ENCODE measurements around the gene ADTRP. TPM values are rescaled to one million over a fixed set of nuclear protein-coding genes. Genes with fewer than 3 reads are reported as not detected.

ADTRP gene
- total and polyA plus RNA-seq, 2 of the 13 experiments (the other 11 are each of a cell fraction or from before 2014, with no cell fraction given): not detected

- no peak overlapping the region for H3K4me3 ChIP-seq (replicated peaks in 1 of 3; ENCODE audit: insufficient read depth in 1 of 3, low read depth in 2 of 3, low read length in 3 of 3)
- no peaks in the 10 kb centered on the region for H3K36me3 ChIP-seq (replicated peaks in 1 of 2; ENCODE audit: control insufficient read depth in 1 of 2, insufficient read depth in 2 of 2, low read length in 2 of 2)
- no peak overlapping the region for H3K27ac ChIP-seq (ENCODE audit: extremely low read length, insufficient read depth, low read length)
- peaks cover 0 to 4% of the 10 kb centered on the region in 2 experiments; a peak in 1 of 5 replicates for H3K27me3 ChIP-seq (ENCODE audit: control insufficient read depth in 1 of 2, insufficient read depth in 2 of 2, low read length in 2 of 2)
- no peaks in the 10 kb centered on the region for H3K79me2 ChIP-seq (ENCODE audit: insufficient read depth, low read length)
- H3K9ac ChIP-seq (ENCODE audit: insufficient read depth, low read depth, low read length): no peak overlapping the region
- FAIRE-seq (no peak), ATAC-seq (no peak), DNase-seq (ENCODE audit: low spot score) (no peak)
- ChIA-PET CTCF (ENCODE audit: low intra/inter-chr PET ratio, low total read pairs) (no interaction called here), POLR2A (no interaction called here)
- BruUV-seq (replicated peaks): no TSS peak
- TF ChIP-seq ZNF878 (CRISPR knock-in tag; IDR thresholded peaks at IDR 0.05) (no peak), HMG20A (CRISPR knock-in tag; IDR thresholded peaks at IDR 0.05; ENCODE audit: borderline replicate concordance) (no peak), ZUFSP (CRISPR knock-in tag; IDR thresholded peaks at IDR 0.05; ENCODE audit: borderline replicate concordance) (no peak), BCL3 (CRISPR knock-in tag; IDR thresholded peaks at IDR 0.05) (no peak), MEF2D (CRISPR knock-in tag; IDR thresholded peaks at IDR 0.05) (no peak), KAT8 (CRISPR knock-in tag; IDR thresholded peaks at IDR 0.05) (no peak), SNAPC2 (CRISPR knock-in tag; IDR thresholded peaks at IDR 0.05) (no peak), ZNF343 (CRISPR knock-in tag; IDR thresholded peaks at IDR 0.05) (no peak), YEATS4 (CRISPR knock-in tag; IDR thresholded peaks at IDR 0.05; ENCODE audit: borderline replicate concordance) (no peak), E2F1 (CRISPR knock-in tag; IDR thresholded peaks at IDR 0.05) (no peak), CHCHD3 (CRISPR knock-in tag; IDR thresholded peaks at IDR 0.05) (no peak), ZNF333 (CRISPR knock-in tag; IDR thresholded peaks at IDR 0.05; ENCODE audit: borderline replicate concordance) (no peak), MTERF4 (CRISPR knock-in tag; IDR thresholded peaks at IDR 0.05) (no peak), ZMYM2 (CRISPR knock-in tag; IDR thresholded peaks at IDR 0.05) (no peak), SP2 (CRISPR knock-in tag; IDR thresholded peaks at IDR 0.05) (no peak), ZNF253 (CRISPR knock-in tag; IDR thresholded peaks at IDR 0.05; ENCODE audit: borderline replicate concordance) (no peak), ZNF577 (CRISPR knock-in tag; IDR thresholded peaks at IDR 0.05; ENCODE audit: borderline replicate concordance, low read depth) (no peak), ZNF761 (CRISPR knock-in tag; conservative IDR thresholded peaks at IDR 0.05) (no peak), TARDBP (CRISPR knock-in tag; IDR thresholded peaks at IDR 0.05) (no peak)
- no peak overlapping the region for H3K4me2 ChIP-seq (ENCODE audit: low read depth, low read length)
- intact Hi-C loops (cut with micrococcal nuclease; ENCODE audit: unreplicated experiment): no loop called here
- 0% methylated on average over 1 of the region's 1 CpG for WGBS (ENCODE audit: low lambda C conversion rate)
- no peaks in the 10 kb centered on the region for H4K20me1 ChIP-seq (ENCODE audit: insufficient read depth, low read length)
- in situ Hi-C loops (cut with HindIII; ENCODE audit: extremely low pct_ligation_motif_present, low pct_unique_long_range_greater_than_20kb): no loop called here
- peaks cover 15% of the 10 kb centered on the region for H3K4me1 ChIP-seq (ENCODE audit: insufficient read depth, low read length)
- H2AFZ ChIP-seq (ENCODE audit: low read length): no peak overlapping the region
- no peaks in the 10 kb centered on the region for H3K9me3 ChIP-seq (ENCODE audit: low read length)
Observed at GRCh38 chr6:11798096-11798495, 19.5 kb upstream of the ADTRP start.

Measured in HepG2 (cell line).